ENCODE results near the gene RIMS4.

RIMS4 gene

GRCh38 chr20:44810391-44811149 lies at the start of gene RIMS4:
Gene RIMS4, minus strand, starts transcription at chr20:44810546. Its CDS starts 275 bp downstream, at chr20:44810271.
- no peaks in the 10 kb centered on the region for H3K4me1 ChIP-seq (ENCODE audit: control insufficient read depth in 1 of 2, insufficient read depth in 1 of 2, low read depth in 1 of 2, low read length in 1 of 2)
- H3K27ac ChIP-seq: no peak within 1 kb of the TSS
- peaks cover 90% of the 10 kb centered on the region for H3K27me3 ChIP-seq
- no peaks in the 10 kb centered on the region for H3K36me3 ChIP-seq
- H3K4me3 ChIP-seq (ENCODE audit: low read depth in 1 of 2, low read length in 1 of 2): no peak within 1 kb of the TSS
- H3K9me3 ChIP-seq: no peaks in the 10 kb centered on the region
- TF ChIP-seq CTCF (IDR thresholded peaks at IDR 0.05): no peak

DNA sequence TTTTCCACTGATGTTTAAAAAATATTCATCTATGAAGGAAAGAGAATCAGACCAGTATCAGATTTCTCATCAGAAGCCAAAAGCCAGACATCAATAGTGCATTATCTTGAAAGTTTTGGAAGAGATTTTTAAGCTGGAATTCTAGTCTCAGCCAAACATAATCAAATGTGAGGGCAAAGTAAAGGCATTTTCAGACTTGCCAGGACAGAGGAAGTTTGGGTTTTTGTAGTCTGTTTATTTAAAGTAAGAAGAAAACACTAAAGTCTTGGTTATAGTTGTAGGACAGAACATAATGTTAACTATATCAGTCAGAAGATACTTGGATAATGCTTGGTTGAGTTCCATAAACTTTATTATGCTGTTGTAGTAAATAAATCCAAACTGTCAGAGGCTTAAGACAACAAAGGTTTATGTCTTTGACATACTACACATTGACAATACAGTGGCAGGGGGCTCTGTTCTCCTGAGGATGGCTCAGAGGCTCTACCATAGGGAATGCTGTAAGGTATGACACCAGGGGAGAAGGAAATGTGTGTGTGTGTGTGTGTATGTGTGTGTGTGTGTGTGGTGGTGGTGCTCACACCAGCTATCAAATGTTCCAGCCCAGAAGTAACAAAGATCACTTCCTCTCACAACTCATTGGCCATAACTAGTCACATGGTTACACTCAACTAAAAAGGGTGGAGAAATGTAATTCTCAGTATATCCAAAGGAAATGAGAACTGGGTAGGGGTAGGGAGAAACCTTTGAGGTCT lies 48.4 kb upstream of the RIMS4 start:
- peaks cover 3% of the 10 kb centered on the region for H3K9me3 ChIP-seq
- TF ChIP-seq CTCF (IDR thresholded peaks at IDR 0.05): no peak
- H3K36me3 ChIP-seq: no peaks in the 10 kb centered on the region
- H3K27ac ChIP-seq: no peak overlapping the region
- peaks cover 8% of the 10 kb centered on the region for H3K27me3 ChIP-seq
- H3K4me1 ChIP-seq (ENCODE audit: control insufficient read depth in 1 of 2, insufficient read depth in 1 of 2, low read depth in 1 of 2, low read length in 1 of 2): no peaks in the 10 kb centered on the region
- no peak overlapping the region for H3K4me3 ChIP-seq (ENCODE audit: low read depth in 1 of 2, low read length in 1 of 2)

DNA sequence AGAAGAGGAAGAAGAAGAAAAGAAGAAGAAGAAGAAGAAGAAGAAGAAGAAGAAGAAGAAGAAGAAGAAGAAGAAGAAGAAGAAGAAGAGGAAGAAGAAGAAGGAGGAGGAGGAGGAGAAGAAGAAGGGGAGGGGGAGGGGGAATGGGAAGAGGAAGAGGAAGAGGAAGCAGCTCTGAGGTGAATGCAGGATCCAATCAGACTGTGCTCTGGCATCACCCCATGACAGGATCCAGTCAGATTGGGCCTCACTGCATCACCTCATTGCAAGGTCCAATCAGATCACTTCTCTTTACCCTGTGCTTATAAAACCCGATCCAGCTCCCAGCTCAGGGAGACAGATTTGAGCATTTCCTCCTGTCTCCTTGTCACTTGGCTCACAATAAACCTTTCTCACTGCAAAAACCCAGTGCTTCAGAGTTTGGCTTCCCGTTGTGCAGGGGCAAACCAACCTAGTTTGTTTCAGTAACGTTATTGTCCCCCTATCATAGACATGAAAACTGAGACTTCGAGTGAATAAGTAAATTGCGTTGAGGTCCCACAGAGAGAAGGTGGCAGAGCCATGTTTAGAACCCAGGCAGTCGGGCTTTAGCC lies 46.6 kb upstream of the RIMS4 start:
- Histone ChIP-seq H3K27me3 (peaks cover 22% of the 10 kb centered on the region), H3K36me3 (no peaks in the 10 kb centered on the region), H3K27ac (no peak overlapping the region), H3K9me3 (peaks cover 3% of the 10 kb centered on the region), H3K4me1 (ENCODE audit: control insufficient read depth in 1 of 2, insufficient read depth in 1 of 2, low read depth in 1 of 2, low read length in 1 of 2) (no peaks in the 10 kb centered on the region), H3K4me3 (ENCODE audit: low read depth in 1 of 2, low read length in 1 of 2) (no peak overlapping the region)
- TF ChIP-seq CTCF (IDR thresholded peaks at IDR 0.05): no peak

DNA sequence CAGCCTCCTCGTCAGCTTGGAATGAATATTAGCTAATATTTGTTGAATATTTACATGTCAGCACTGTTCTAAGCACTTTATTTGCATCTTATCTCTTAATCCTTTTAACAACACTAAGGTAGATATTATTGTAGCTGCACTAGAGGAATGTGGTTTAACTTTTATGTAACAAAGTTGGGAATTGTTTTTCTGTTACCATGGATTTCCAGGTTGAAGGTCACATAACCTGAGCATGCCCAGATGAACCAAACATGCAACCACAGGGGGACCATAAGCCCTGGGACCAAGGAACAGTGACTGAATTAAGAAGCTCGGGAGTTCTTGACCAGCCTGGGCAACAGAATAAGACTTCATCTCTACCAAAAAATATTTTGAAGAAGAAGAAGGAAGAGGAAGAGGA lies 46.1 kb upstream of the RIMS4 start:
- peak overlapping the region; percentile 35 for H3K27ac ChIP-seq
- peaks cover 22% of the 10 kb centered on the region for H3K27me3 ChIP-seq
- H3K36me3 ChIP-seq: no peaks in the 10 kb centered on the region
- no peaks in the 10 kb centered on the region for H3K4me1 ChIP-seq (ENCODE audit: control insufficient read depth in 1 of 2, insufficient read depth in 1 of 2, low read depth in 1 of 2, low read length in 1 of 2)
- H3K4me3 ChIP-seq (ENCODE audit: low read depth in 1 of 2, low read length in 1 of 2): no peak overlapping the region
- no peak for TF ChIP-seq CTCF (IDR thresholded peaks at IDR 0.05)
- H3K9me3 ChIP-seq: peaks cover 3% of the 10 kb centered on the region

DNA sequence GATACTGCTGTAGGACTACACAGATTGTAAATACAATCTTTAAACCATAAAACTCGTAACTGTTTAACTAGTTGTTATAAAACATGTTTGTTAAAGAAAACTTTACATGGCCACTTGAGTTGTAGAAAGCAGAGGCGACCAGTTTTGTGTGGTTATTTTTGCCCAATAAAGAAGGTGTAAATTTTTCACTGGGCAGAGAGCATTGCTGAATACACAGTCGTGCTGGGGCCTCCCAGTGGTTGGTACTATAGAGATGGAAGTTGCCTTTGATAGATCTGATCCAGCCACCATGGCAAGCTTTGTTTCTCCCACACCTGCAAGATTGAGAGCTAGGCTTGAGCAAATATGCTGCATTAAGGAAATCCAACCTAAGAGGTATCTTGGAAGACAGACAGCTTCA lies 41.2 kb upstream of the RIMS4 start:
- no peak overlapping the region for H3K4me3 ChIP-seq (ENCODE audit: low read depth in 1 of 2, low read length in 1 of 2)
- H3K27me3 ChIP-seq: peaks cover 57% of the 10 kb centered on the region
- H3K27ac ChIP-seq: no peak overlapping the region
- no peaks in the 10 kb centered on the region for H3K36me3 ChIP-seq
- no peaks in the 10 kb centered on the region for H3K4me1 ChIP-seq (ENCODE audit: control insufficient read depth in 1 of 2, insufficient read depth in 1 of 2, low read depth in 1 of 2, low read length in 1 of 2)
- H3K9me3 ChIP-seq: no peaks in the 10 kb centered on the region
- TF ChIP-seq CTCF (IDR thresholded peaks at IDR 0.05): no peak
